Measurements from ENCODE around the gene JAGN1. TPM values are rescaled to one million over a fixed set of nuclear protein-coding genes. Genes with fewer than 3 reads are reported as not detected.
A peak's percentile ranks its signal among the peaks of the same experiment; 100 is the strongest.

The JAGN1 gene
- total and polyA plus RNA-seq, 9 of the 15 experiments (the other 6 are each of a cell fraction or from before 2014, with no cell fraction given): 31.6 to 77.8 (median 40.3) TPM

DNA sequence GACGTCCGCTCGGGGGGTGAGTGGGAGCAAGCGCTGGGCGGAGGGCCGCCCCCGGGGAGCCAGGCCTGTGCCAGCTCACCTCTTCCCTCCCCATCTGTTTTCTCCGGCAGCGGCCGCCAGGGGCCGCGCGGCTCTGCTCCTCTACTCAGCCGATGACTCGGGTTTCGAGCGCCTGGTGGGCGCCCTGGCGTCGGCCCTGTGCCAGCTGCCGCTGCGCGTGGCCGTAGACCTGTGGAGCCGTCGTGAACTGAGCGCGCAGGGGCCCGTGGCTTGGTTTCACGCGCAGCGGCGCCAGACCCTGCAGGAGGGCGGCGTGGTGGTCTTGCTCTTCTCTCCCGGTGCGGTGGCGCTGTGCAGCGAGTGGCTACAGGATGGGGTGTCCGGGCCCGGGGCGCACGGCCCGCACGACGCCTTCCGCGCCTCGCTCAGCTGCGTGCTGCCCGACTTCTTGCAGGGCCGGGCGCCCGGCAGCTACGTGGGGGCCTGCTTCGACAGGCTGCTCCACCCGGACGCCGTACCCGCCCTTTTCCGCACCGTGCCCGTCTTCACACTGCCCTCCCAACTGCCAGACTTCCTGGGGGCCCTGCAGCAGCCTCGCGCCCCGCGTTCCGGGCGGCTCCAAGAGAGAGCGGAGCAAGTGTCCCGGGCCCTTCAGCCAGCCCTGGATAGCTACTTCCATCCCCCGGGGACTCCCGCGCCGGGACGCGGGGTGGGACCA lies 42.6 kb downstream of the JAGN1 start (continued):
- TF ChIP-seq, protein P1, sequence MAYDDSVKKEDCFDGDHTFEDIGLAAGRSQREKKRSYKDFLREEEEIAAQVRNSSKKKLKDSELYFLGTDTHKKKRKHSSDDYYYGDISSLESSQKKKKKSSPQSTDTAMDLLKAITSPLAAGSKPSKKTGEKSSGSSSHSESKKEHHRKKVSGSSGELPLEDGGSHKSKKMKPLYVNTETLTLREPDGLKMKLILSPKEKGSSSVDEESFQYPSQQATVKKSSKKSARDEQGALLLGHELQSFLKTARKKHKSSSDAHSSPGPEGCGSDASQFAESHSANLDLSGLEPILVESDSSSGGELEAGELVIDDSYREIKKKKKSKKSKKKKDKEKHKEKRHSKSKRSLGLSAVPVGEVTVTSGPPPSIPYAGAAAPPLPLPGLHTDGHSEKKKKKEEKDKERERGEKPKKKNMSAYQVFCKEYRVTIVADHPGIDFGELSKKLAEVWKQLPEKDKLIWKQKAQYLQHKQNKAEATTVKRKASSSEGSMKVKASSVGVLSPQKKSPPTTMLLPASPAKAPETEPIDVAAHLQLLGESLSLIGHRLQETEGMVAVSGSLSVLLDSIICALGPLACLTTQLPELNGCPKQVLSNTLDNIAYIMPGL (CRISPR knock-in tag; IDR thresholded peaks at IDR 0.05): peak; percentile 67; the same call in 1 of the 2 replicates
- TF ChIP-seq HDAC2 (IDR thresholded peaks at IDR 0.05) (peak; percentile 42; the same call in 1 of the 2 replicates), MCM5 (IDR thresholded peaks at IDR 0.05; ENCODE audit: low read depth) (no peak), NFIX (CRISPR knock-in tag; IDR thresholded peaks at IDR 0.05; ENCODE audit: low read depth) (peak; percentile 26; the same call in 1 of the 2 replicates), HDGF (IDR thresholded peaks at IDR 0.05) (no peak), CREM (IDR thresholded peaks at IDR 0.05; ENCODE audit: low read depth) (peak; percentile 88), ARID1B (IDR thresholded peaks at IDR 0.05) (peak; percentile 24), EP400 (IDR thresholded peaks at IDR 0.05) (no peak; the same call in 1 of the 2 replicates), RNF2 (IDR thresholded peaks at IDR 0.05) (peak; percentile 52; the same call in 1 of the 2 replicates), ELF1 (tag; IDR thresholded peaks at IDR 0.05) (no peak), ZKSCAN1 (IDR thresholded peaks at IDR 0.05; ENCODE audit: low read depth, low read length) (peak; percentile 44; the same call in 1 of the 2 replicates), TBL1XR1 (IDR thresholded peaks at IDR 0.05; ENCODE audit: low read length in 2 of 2) (peak in 1 of 2 experiments; percentile 29; a peak in 2 of 4 replicates), E2F3 (CRISPR knock-in tag; IDR thresholded peaks at IDR 0.05) (0 out of 2 replicates have a peak, but pooled peaks have one; percentile 60), POLR3A (IDR thresholded peaks at IDR 0.05; ENCODE audit: borderline replicate concordance, extremely low read depth, insufficient read depth, insufficient read length) (no peak), SMARCA5 (IDR thresholded peaks at IDR 0.05) (0 out of 2 replicates have a peak, but pooled peaks have one; percentile 46), POLR2AphosphoS5 (IDR thresholded peaks at IDR 0.05; ENCODE audit: control insufficient read depth, insufficient read depth, low read depth, low read length) (peak; percentile 58; the same call in 1 of the 2 replicates), BCL6 (CRISPR knock-in tag; IDR thresholded peaks at IDR 0.05) (no peak), ZNF146 (CRISPR knock-in tag; IDR thresholded peaks at IDR 0.05; ENCODE audit: unreplicated experiment) (peak; percentile 38), ARNT (IDR thresholded peaks at IDR 0.05) (no peak), HSF4 (CRISPR knock-in tag; IDR thresholded peaks at IDR 0.05; ENCODE audit: borderline replicate concordance) (no peak), PHF21A (IDR thresholded peaks at IDR 0.05; ENCODE audit: borderline replicate concordance, low read depth) (no peak; the same call in 1 of the 2 replicates)
- TF ChIP-seq, protein P2, sequence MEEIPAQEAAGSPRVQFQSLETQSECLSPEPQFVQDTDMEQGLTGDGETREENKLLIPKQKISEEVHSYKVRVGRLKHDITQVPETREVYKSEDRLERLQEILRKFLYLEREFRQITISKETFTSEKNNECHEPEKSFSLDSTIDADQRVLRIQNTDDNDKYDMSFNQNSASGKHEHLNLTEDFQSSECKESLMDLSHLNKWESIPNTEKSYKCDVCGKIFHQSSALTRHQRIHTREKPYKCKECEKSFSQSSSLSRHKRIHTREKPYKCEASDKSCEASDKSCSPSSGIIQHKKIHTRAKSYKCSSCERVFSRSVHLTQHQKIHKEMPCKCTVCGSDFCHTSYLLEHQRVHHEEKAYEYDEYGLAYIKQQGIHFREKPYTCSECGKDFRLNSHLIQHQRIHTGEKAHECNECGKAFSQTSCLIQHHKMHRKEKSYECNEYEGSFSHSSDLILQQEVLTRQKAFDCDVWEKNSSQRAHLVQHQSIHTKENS (CRISPR knock-in tag; IDR thresholded peaks at IDR 0.05): no peak
- TF ChIP-seq, protein P3, sequence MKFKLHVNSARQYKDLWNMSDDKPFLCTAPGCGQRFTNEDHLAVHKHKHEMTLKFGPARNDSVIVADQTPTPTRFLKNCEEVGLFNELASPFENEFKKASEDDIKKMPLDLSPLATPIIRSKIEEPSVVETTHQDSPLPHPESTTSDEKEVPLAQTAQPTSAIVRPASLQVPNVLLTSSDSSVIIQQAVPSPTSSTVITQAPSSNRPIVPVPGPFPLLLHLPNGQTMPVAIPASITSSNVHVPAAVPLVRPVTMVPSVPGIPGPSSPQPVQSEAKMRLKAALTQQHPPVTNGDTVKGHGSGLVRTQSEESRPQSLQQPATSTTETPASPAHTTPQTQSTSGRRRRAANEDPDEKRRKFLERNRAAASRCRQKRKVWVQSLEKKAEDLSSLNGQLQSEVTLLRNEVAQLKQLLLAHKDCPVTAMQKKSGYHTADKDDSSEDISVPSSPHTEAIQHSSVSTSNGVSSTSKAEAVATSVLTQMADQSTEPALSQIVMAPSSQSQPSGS (CRISPR knock-in tag; IDR thresholded peaks at IDR 0.05): no peak
- TF ChIP-seq, protein P4, sequence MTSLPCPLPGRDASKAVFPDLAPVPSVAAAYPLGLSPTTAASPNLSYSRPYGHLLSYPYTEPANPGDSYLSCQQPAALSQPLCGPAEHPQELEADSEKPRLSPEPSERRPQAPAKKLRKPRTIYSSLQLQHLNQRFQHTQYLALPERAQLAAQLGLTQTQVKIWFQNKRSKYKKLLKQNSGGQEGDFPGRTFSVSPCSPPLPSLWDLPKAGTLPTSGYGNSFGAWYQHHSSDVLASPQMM (CRISPR knock-in tag; IDR thresholded peaks at IDR 0.05): no peak
- TF ChIP-seq, protein P5, sequence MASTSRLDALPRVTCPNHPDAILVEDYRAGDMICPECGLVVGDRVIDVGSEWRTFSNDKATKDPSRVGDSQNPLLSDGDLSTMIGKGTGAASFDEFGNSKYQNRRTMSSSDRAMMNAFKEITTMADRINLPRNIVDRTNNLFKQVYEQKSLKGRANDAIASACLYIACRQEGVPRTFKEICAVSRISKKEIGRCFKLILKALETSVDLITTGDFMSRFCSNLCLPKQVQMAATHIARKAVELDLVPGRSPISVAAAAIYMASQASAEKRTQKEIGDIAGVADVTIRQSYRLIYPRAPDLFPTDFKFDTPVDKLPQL (IDR thresholded peaks at IDR 0.05; ENCODE audit: extremely low read depth, insufficient read length): no peak

Data from K562 (cell line).